Transverse colon (tissue), 4 donors: ENCODE results near the gene SLC1A7. TPM values are rescaled to one million over a fixed set of nuclear protein-coding genes. Genes with fewer than 3 reads are reported as not detected.

Experiments used
- DNase-seq: peaks from one replicate; pipeline ENCODE4 v3.0.0-alpha.2; 2019
- H3K27ac ChIP-seq, 4 donors: fragments of 200-600 bp; sonication (generic); 2 replicates each; pipeline ENCODE4 v1.5.1; 2016 to 2018; ENCODE audit warnings: inconsistent platforms in 4 of 4
- H3K27me3 ChIP-seq: fragments of 200-600 bp; sonication (generic); 2 replicates; pipeline ENCODE4 v1.5.1; 2017; ENCODE audit warnings: inconsistent platforms
- H3K36me3 ChIP-seq, 4 donors: fragments of 200-600 bp; sonication (generic); 2 replicates each; pipeline ENCODE4 v1.5.1; 2017 to 2019; ENCODE audit warnings: inconsistent platforms in 4 of 4
- H3K4me1 ChIP-seq, 4 donors: fragments of 200-600 bp; sonication (generic); 2 replicates each; pipeline ENCODE4 v1.5.1; 2017 to 2020; ENCODE audit warnings: inconsistent platforms in 4 of 4
- H3K4me3 ChIP-seq, 4 donors: fragments of 200-600 bp; sonication (generic); 1 replicate in 1 of 4; 2 replicates in 3 of 4; pipeline versions ENCODE4 v1.5.1 to v1.6.1; 2017 to 2019; ENCODE audit warnings: inconsistent platforms in 4 of 4
- H3K9me3 ChIP-seq, 2 donors: fragments of 200-600 bp; sonication (generic); 2 replicates each; pipeline ENCODE4 v1.5.1; 2017 to 2019; ENCODE audit warnings: inconsistent platforms in 2 of 2
- EP300 ChIP-seq: sonication (generic); formaldehyde crosslinking; IDR thresholded peaks from one replicate; pipeline ENCODE4 v1.6.1; 2017; ENCODE audit warnings: antibody characterized with exemption, low read depth
- POLR2A ChIP-seq: fragments of 450-650 bp; IDR thresholded peaks from one replicate; pipeline ENCODE4 v1.6.1; 2016; ENCODE audit warnings: antibody characterized with exemption, mild to moderate bottlenecking, moderate library complexity
- POLR2AphosphoS5 ChIP-seq, 3 donors: sonication (generic); formaldehyde crosslinking; IDR thresholded peaks; one replicate each; pipeline ENCODE4 v1.6.1; 2016; ENCODE audit warnings: antibody characterized with exemption in 3 of 3
- WGBS, 2 donors: methylation state at CpG; one replicate each; pipeline ENCODE4 v1.1.5; 2018; ENCODE audit warnings: low coverage in 1 of 2; 5-methylcytosine and 5-hydroxymethylcytosine counted together
- in situ Hi-C, 4 donors: fragments of 200-750 bp; cut with MboI; loops; one replicate each; pipeline versions ENCODE4 v1.15.0 to v1.15.1; 2017; ENCODE audit warnings: low sequenced_read_pairs in 3 of 4, low pct_ligation_motif_present in 1 of 4, low pct_unique_long_range_greater_than_20kb in 1 of 4
- intact Hi-C: fragments of 100-400 bp; cut with DNase I; formaldehyde crosslinking; loops from one replicate; pipeline ENCODE4 v1.15.1; 2023; ENCODE audit warnings: low total_unique reads
- total RNA-seq, 4 donors: library from RNA; depleted of rRNA; stranded (reverse); fragments of >200 nt; gene quantifications; one replicate each; pipeline ENCODE4 v1.1.0, GENCODE V29; 2016
- TF ChIP-seq, protein P1 (sequence below), 5 experiments: fragments of 200-600 bp in 3 of 5; fragments of 450-650 bp in 2 of 5; sonication (generic) in 3 of 5; IDR thresholded peaks; 1 replicate in 2 of 5; 2 replicates in 3 of 5; pipeline ENCODE4 v1.5.1; 2016 to 2017; ENCODE audit warnings: antibody characterized with exemption in 5 of 5, inconsistent platforms in 3 of 5, mild to moderate bottlenecking in 2 of 5, moderate library complexity in 1 of 5

Gene SLC1A7
- total RNA-seq, 4 donors from 2014 or later: 1.1 to 1.6 (median 1.6) TPM; not detected in 1

DNA sequence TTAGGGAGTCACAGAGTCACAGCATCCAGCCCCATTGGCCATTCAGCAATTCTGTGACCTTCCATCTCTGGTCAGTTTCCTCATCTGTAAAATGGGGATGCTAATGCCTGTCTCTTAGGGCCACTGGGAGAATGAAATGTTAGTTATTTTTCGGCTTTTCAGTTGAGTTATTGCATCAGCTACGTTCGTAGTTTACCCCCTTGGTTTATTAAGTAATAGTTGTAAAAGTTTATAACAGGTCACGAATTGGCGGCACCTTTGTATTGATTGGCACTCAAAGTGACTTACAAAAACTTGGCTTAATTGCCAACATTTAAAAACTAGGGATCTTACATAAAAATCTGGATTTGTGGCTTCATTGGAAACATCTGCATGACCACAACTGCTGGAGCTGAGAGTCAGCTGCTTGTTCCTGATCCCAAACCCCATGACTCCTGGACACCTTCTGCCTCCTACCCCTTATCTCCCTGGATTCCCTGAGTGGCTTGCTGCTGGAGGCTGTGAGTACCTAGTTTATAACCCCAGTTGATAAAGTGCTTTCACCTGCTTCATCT lies 23.0 kb upstream of the SLC1A7 start:
- DNase-seq: no peak
- no peak for TF ChIP-seq POLR2A
- TF ChIP-seq, protein P1, sequence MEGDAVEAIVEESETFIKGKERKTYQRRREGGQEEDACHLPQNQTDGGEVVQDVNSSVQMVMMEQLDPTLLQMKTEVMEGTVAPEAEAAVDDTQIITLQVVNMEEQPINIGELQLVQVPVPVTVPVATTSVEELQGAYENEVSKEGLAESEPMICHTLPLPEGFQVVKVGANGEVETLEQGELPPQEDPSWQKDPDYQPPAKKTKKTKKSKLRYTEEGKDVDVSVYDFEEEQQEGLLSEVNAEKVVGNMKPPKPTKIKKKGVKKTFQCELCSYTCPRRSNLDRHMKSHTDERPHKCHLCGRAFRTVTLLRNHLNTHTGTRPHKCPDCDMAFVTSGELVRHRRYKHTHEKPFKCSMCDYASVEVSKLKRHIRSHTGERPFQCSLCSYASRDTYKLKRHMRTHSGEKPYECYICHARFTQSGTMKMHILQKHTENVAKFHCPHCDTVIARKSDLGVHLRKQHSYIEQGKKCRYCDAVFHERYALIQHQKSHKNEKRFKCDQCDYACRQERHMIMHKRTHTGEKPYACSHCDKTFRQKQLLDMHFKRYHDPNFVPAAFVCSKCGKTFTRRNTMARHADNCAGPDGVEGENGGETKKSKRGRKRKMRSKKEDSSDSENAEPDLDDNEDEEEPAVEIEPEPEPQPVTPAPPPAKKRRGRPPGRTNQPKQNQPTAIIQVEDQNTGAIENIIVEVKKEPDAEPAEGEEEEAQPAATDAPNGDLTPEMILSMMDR (IDR thresholded peaks at IDR 0.05): no peak
- TF ChIP-seq EP300: no peak
- TF ChIP-seq POLR2AphosphoS5 (IDR thresholded peaks at IDR 0.05): no peak
- intact Hi-C loops: no loop called here
- Histone ChIP-seq H3K27me3 (no peaks in the 10 kb centered on the region), H3K9me3 (no peaks in the 10 kb centered on the region), H3K4me1 (no peaks in the 10 kb centered on the region), H3K36me3 (no peaks in the 10 kb centered on the region), H3K27ac (no peak overlapping the region), H3K4me3 (no peak overlapping the region)
- in situ Hi-C loops: no loop called here
- 25 to 48% methylated on average over 5 of the region's 5 CpGs for WGBS, 2 donors

DNA sequence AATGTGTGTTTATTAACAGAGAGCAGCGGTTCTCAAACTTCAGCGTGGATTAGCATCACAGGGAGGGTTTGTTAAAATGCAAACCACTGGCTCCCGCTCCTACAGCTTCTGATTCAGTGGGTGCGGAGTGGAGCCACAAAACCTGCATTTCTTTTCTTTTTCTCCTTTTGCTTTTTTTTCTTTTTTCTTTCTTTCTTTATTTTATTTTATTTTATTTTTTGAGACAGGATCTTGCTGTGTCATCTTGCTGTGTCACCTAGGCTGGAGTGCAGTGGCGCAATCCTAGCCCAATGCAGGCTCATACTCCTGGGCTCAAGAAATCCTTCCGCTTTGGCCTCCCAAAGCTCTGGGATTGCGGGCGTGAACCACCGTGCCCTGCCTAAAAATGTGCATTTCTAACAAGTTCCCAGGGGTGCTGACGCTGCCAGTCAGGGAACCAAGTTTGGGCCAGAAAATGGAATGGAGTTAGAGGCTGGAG lies 20.9 kb upstream of the SLC1A7 start:
- in situ Hi-C loops: no loop called here
- H3K4me3 ChIP-seq: no peak overlapping the region
- DNase-seq: no peak
- intact Hi-C loops: no loop called here
- no peaks in the 10 kb centered on the region for H3K4me1 ChIP-seq
- no peaks in the 10 kb centered on the region for H3K9me3 ChIP-seq
- no peaks in the 10 kb centered on the region for H3K36me3 ChIP-seq
- no peak overlapping the region for H3K27ac ChIP-seq
- no peaks in the 10 kb centered on the region for H3K27me3 ChIP-seq
- TF ChIP-seq EP300: no peak
- TF ChIP-seq POLR2AphosphoS5 (IDR thresholded peaks at IDR 0.05): no peak
- no peak for TF ChIP-seq POLR2A
- TF ChIP-seq, protein P1 (IDR thresholded peaks at IDR 0.05): no peak
- WGBS, 2 donors: 84 to 88% methylated on average over 7 to 10 of the region's 10 CpGs

DNA sequence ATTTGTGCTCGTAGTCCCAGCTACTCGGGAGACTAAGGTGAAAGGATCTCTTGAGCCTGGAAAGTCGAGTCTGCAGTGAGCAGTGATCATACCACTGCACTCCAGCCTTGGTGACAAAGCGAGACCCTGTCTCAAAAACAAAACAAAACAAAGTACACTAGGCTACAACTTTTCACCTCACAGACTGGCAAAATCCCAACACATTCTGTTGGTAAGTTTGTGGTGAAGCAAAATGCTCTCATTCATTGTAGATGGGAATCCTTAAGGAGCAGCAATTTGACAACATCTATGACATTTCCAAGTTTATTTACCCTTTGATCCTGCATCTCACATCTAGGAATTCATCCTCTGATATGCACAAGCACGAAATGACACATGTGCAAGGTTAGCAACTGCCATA lies 20.2 kb upstream of the SLC1A7 start:
- Histone ChIP-seq H3K27me3 (no peaks in the 10 kb centered on the region), H3K27ac (no peak overlapping the region), H3K9me3 (no peaks in the 10 kb centered on the region), H3K36me3 (no peaks in the 10 kb centered on the region), H3K4me1 (no peaks in the 10 kb centered on the region), H3K4me3 (no peak overlapping the region)
- TF ChIP-seq POLR2A (no peak), POLR2AphosphoS5 (IDR thresholded peaks at IDR 0.05) (no peak), EP300 (no peak)
- TF ChIP-seq, protein P1 (IDR thresholded peaks at IDR 0.05): no peak
- WGBS, 2 donors: 81 to 86% methylated on average over 3 to 5 of the region's 5 CpGs
- no peak for DNase-seq
- intact Hi-C loops (no loop called here), in situ Hi-C loops (no loop called here)

DNA sequence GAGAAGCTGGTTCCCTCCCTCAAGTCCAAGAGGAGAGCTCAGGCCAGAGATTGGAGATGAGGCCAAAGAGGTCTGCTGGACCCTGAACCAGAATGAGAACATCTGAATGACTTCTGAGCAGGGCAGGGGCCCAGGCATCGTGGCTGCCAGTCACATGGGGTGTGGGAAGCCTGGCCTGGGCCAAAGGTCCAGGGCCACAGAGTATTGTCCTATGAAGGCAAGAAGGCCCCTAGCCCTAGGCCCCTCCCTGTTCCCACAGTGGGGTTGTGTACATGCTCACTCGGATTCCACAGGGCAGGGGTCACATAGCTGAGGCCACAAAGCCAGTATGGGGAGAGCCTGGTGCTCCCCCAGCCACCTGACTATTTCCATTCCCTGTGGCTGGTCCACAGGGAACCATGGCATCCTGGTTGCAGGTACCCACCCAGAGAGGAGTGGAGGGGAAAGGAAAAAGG lies 18.5 kb upstream of the SLC1A7 start:
- no peaks in the 10 kb centered on the region for H3K27me3 ChIP-seq
- intact Hi-C loops (no loop called here), in situ Hi-C loops (no loop called here)
- H3K27ac ChIP-seq: no peak overlapping the region
- H3K4me1 ChIP-seq: no peaks in the 10 kb centered on the region
- DNase-seq: no peak
- H3K9me3 ChIP-seq: no peaks in the 10 kb centered on the region
- H3K4me3 ChIP-seq: no peak overlapping the region
- TF ChIP-seq POLR2AphosphoS5 (IDR thresholded peaks at IDR 0.05) (no peak), EP300 (no peak), POLR2A (no peak)
- TF ChIP-seq, protein P1 (IDR thresholded peaks at IDR 0.05): no peak
- no peaks in the 10 kb centered on the region for H3K36me3 ChIP-seq
- 45% methylated on average over 2 of the region's 2 CpGs; no CpG with 5 or more reads in 1 of the 2 donors for WGBS, 2 donors
